HG03025 (cell line): ENCODE measurements around the gene BLOC1S2.
"Not testable (repeated sequence)": the region's sequence is repeated elsewhere in the genome, so short reads cannot be mapped to it uniquely, and the experiment has no call there.

Experiments
- ATAC-seq: cut with Tn5 transposase; IDR thresholded peaks from one replicate; pipeline ENCODE4 v1.9.1; 2021; ENCODE audit warnings: mild to moderate bottlenecking, moderate library complexity; ENCODE audit not compliant: unreplicated experiment, low FRiP score

BLOC1S2 gene

DNA sequence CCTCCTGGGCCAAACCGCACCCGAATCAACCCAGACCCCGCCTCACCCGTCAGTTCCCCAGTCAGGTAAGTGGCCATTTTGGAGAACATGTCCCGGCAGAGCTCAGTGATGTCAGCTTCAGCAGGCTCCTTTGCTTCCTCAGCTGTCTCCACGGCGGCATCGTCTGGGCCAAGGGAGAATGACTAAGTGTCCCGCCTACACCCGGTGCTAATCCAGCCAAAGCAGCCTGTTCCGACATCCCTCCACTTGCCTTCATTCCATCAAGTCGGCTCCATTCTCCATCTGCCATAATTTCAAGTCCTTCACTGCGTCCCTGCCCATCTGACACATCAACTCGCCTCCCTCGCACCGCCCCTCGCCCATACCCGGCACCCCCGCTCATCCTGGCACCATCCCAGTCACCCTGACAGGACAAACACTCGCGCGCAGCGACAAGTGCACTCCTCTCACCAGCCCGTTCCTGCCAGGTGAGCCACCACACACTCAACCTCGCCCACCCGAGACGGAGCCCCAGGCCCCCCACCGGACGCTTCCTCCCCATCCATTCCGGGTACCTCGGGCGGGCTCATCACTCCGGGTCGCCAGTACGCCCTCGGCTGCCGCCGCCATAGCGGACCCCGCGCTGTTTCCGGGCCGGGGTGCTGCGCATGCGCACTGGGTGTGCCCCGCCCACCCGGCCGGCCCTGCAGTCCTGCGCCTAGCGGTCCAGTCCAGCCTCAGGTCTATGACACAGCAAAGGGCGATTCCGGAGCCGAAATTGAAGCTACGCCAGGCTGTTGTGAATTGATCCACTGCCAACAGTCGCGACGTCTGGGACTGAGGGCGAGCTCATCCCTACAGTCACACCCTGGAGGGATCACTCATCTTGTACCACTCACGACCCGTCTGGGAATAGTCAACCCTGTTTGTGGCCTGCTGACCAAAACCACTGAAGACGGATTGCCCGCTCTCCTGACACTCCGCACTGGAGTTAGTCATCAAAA lies at the start of gene BLOC1S2:
Gene BLOC1S2, minus strand, starts transcription at position 630 of the 983 bp plus-strand sequence. Its CDS starts 21 bp downstream, at position 609.
- ATAC-seq: peak; percentile 80

DNA sequence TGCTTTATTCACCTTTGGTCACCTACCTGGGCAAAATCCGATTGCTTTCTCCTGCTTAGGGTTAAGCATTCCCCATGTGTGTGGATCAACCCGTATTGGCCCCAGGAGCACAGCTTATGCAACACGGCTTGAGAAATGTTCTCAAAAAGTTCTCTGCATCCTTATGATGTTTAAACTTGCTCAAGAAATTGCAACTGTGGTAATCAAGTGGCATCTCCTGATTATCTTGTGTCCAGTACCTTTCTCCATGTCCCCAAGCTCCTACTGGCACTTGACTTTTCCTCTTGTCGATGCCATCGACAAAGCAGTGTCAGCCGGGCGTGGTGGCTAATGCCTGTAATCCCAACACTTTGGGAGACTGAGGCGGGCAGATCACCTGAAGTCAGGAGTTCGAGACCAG lies 48.3 kb upstream of the BLOC1S2 start:
- ATAC-seq: no peak

DNA sequence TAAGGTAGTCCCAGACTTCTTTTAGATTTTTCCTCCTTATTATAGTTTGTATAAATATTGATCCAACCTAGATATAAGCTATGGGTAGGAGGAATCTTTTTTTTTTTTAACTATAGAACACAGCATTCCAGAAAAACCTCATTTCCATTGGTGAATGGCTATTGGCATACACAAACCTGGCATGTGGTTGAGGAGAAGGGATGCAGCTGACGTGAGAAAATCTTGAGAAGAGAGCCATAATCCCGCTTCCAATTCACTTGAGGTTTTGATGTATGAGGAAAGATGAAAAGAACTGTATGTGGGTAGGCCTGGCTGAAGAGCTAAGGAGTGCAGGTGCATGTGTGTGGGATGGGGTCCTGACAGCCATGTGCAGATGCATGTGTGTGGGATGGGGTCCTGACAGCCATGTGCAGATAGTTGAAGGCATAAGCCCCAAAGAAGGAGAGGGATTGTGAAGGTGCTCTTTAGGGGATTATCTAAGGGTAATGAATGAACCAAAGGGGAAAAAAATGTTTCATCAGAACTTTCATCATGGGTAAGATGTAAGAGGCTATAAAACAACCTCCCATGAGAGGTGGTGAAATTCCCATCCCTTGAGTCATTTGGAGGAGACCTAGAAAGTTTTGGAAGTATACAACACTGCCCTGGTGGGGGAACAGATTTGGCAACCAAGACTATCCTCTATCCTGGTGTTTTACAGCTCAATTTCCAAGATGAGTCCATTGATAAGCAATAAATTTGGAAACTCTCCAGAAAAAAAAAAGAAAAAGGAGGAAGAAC lies 47.4 kb upstream of the BLOC1S2 start:
- ATAC-seq: no peak

DNA sequence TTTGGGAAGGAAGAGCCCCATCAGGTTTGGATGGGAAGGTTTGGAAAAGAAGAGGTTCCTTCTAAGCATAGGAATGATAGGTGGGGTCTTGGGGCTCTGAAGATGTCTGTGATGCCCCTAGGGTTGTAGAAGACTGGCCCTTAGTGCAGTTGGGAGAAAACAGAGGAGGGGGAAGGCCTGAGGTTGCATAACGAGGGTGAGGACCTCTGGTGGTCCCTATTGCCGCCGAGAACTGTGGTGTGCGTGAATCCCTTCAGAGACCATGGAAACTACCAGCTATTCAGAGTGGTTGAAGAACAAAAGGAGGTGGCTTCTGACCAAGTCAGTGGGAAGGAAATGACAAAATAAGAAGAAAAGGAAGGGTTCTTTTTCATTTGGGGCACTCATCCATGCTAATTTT lies 46.6 kb upstream of the BLOC1S2 start:
- no peak for ATAC-seq

DNA sequence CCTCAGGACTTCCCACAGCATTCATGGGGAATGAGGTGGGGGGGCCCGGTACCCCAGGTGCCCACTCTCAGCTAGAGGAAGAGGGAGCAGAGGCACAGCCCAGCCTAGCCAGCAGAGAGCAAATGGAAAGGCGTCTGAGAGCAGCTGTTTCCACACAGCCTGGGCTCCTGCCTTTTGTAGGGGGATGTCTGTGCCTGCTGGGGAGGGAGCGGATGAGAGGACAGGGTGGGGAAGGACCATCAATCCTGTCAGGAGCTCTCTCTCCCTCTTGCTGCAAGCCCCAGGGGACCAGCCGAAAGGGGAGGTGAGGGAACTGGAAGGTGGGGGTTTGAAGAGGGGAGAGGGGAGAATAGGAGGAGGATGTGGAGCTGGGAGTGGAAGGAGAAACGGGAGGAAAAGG lies 43.6 kb upstream of the BLOC1S2 start, which contains the start of gene PKD2L1:
Gene PKD2L1, minus strand, starts transcription at position 150 of the 400 bp plus-strand sequence. Its CDS starts 125 bp downstream, at position 25.
- ATAC-seq: no peak

DNA sequence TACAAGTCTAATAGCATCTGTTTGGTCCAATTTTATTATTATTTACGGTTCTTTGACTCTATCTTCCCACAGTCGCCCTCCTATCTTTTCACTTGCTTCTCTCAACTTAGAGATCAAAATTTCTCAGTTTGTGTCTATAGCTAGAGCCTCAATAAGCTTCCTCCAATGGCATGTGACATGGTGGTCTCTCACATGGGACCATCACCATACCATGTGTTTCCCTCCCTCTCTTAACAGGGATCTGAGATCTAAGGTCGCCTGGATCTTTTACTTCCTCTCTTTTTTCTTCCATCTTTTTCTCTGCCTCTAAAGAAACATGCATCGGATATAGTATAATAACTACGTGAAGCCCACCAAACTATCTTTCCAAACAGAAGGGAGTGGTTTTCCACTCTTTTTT lies 41.7 kb upstream of the BLOC1S2 start:
- no peak for ATAC-seq

DNA sequence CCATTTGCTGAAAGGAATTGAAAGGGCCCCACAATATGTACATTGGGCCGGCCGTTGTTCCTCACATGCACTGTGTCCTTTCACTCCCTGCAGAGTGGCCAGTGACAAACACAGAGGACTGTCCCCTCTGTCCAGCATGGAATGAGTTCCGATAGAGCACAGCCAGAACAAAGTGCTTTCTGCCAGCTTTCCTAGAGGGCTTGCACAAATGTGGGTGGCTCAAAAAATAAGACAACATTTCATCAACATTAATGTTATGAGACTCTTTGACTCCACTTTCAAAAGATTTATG lies 41.2 kb upstream of the BLOC1S2 start:
- no peak for ATAC-seq

DNA sequence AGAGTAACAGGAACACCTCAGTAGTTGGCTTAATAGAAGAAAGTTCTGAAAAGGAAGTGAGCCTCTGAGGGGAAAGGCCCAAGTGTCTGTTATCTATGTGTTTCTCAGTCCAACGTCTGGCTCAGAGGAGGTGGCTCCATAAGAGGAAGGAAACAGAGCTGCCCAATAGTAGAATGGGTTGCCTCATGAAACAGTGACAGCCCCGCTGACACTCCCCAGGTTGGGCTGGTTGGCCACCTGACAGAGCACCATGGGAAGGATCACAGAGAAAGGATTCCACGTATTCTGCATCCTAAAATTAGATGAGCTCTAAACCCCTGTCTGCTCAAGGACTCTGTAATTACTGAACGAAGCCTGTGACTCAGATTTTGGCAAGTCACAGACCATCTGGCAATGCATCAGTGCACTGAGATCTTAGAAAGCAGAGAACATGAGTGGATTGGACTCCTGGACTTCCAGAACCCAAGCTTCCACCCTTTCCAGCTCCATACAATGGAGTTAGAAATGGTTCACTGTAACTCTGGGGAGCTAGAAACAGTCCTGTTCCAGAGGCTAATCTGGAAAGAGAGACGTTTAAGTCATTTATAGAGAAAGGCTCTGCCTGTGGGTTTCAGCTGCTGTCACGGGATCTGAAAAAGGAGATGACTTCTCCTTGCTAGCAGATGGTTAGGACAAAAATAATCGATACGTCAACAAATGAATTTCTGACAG lies 40.7 kb upstream of the BLOC1S2 start:
- peak; percentile 97 for ATAC-seq

DNA sequence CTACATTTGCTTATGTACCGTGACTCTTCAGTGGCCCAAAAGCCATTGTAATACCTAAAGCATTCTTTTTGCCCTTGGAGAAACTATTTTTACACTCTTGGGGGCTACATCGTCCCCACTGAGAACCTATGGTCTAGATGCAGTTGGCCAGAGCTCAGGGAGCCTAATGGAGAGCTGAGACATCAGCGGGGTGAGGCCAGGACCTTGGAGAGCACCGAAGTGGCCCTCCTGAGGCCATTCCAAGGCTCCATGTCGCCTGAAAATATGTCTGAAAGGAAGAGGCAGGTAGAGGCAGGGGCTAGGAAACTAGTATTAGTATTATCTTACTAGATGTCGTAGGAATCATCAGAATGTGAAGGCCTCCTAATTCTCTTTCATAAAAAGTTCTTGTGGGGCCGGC lies 38.7 kb upstream of the BLOC1S2 start:
- no peak for ATAC-seq

DNA sequence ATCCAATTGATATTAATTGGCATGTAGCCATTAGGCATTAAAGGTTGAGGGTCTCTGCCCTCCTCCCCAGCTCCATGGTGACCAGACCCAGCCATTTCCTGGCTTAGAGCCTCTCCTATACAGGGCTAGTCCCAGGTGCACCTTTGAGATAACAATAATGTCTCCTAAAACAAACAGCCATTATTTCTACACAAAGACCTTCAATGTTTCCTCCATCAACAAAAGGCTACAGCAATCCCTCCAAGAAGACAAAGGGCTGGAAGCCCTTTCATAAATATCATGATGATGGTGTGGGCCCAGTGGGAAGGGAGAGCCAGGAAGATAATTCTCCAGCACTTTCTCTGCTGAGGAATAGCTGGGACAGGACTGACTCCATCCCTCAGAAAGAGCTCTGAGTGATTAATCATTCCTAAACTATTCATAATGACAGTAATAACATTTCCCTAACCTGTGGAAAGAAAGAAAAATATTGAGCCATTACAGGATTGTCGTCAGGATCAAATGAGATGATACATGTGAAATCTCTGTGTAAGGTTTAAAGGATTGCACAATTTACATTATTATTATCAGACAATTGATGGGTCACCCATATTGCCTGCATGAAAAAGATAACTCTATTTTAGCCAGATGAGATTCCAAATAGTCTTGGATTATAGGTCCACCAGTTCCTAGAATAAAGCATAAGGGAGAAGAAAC lies 33.4 kb upstream of the BLOC1S2 start:
- ATAC-seq: no peak

DNA sequence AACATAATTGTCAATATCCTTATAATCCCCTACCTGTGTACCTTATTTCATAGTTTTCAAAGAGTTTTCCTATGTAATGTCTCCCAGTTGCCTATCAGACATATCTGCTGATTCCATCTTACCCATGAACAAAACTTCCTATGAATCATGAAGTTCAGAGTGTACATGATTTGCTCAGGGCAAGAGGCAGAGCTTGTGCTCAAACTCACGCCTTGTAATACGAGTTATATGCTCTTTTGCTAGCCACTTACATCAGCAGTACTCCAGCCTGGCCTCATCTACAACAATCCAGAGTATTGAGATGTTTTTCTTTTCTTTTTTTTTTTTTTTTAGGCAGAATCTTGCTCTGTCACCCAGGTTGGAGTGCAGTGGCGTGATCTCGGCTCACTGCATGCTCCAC lies 31.7 kb upstream of the BLOC1S2 start:
- ATAC-seq: no peak

DNA sequence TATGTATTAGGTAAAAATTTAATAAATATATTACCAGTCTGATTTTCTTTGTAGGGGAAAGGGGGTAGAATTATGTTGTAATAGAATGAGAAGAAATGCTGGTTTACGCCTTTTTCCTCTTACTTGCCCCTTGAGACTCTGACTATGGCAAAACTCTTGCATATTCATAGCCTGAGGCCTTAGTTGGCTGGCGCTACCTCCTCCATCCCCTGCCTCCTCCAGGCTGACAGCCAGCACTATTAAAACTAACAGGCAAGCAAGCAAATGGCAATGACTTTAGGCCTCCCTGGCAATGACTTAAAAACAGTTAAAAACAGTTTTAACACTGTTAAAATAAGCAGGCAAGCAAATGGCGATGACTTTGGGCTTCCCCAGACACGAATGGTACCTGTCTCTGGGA lies 29.1 kb upstream of the BLOC1S2 start:
- ATAC-seq: no peak

DNA sequence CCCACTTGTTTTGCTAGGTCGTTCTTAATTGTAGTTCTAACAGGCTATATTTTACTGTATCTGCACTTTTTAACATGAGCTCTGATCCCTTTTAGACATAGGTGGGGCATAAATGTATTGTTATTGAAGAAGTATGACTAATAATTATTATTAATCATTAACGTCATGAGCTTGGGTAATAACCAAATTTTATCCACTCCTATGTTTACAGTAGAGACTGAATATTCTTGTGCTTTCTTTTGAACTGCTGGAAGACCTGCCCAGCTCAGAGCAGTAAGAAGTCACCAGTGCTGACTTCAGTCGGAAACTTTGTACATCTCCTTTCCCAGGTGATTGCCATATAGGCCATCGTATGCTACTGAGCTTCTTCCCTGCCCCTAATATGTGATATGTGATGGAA lies 24.8 kb upstream of the BLOC1S2 start:
- no peak for ATAC-seq

DNA sequence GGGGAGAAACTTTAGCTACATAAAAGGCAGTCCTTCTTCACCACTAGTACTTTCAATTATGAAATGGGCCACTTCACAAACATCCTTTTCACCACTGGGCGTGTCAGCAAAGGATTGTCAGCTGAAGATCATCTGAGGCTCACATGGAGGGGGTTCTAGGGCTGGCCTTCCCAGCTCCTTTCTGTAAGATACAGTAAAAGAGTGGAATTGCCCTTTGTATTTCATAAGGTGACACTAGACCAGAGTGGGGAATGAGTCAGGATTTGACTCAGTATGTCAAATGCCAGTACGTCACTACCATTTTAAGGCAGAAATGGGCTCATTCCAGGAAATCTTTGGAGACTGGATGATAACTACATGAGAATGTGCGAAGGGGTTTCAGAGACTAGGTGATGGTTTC lies 21.2 kb upstream of the BLOC1S2 start:
- no peak for ATAC-seq

DNA sequence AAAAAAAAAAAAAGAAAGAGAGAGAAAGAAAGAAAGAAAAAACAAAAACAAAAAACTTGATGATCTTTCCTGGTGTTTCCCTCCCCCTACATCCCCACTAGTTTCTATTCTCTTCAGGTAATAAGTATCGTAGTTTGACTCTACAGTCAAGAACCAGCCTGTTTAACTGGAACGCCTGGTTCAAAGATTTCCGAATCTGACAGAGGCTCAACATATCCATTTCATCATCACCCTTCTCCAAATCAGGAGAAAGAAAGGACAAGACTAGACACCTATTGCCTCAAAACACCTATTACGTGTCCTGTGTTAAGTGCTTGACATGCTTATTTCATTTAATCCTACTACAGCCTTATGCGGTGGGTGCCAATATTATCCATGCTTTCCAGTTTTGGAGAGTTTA lies 20.4 kb upstream of the BLOC1S2 start:
- no peak for ATAC-seq

DNA sequence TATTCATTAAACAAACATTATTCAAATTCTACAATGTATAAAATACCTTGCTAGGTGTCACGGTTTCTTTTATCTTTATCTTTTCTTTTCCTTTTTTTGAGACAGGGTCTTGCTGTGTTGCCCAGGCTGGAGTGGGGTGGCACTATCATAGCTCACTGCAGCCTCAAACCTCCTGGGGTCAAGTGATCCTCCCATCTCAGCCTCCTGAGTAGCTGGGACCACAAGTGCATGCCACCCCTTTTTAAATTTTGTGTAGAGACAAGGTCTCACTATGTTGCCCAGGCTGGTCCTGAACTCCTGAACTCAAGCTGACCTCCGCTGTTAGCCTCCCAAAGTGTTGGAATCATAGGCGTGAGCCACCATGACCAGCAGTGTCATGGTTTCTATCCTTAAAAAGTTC lies 17.9 kb upstream of the BLOC1S2 start:
- ATAC-seq: no peak

DNA sequence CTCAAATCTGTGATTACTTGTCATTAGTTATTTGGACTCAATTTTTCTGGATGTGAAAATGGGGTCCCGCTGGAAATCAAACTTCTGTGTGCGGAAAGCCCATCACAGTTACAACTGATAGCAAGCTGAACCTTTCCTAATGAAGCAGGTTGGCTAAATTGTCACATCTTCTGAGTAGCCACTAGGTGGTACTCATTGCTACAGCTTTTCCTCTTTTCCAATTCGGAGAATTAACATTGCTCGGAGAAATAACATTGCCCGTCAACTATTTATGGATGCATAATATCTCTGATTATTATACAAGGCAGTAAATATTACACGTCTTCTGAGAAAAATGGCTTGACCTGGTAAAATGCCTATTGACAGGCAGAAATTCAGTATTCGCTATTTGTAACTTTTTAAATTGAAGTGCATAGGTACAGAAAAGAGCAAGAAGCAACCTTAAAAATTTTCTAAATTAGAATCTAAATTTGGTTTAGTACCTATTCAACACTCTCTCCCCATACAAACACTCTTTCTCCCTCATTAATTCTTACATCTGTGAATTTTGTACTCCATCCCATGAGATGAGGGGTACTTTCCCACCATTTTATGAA lies 17.3 kb upstream of the BLOC1S2 start:
- ATAC-seq: no peak

DNA sequence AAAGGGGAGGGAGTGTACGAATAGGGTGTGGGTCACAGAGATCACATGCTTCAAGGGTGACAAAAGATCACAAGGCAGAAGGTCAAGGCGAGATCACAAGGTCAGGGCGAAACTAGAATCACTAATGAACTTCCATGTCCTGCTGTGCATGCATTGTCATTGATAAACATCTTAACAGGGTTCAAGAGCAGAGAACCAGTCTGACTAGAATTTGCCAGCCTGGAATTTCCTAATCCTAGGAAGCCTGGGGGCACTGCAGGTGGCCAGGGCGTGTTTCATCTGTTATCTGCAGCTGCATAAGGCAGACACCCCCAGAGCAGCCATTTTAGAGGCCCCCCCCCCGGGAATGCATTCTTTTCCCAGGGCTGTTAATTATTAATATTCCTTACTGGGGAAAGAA lies 14.6 kb upstream of the BLOC1S2 start:
- not testable (repeated sequence) for ATAC-seq

DNA sequence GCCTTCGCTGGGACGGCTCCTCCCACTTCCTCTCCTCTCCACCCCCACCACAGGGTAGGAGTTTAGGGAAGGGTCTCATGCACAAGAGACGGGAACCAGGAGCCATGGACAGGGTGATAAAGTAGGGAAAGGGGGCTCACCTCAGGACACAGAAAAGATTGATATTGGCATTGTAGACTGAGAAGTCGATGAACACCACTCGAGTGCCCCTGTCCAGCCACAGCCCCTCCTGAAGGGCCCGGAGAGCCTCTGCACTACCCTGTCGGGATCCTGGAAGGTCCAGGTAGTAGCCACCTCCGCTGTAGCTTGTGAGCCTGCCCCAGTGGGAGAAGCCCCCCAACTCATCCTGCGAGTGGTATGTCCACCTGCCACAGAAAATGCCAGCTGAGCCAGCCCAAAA lies 10.8 kb upstream of the BLOC1S2 start:
- ATAC-seq: no peak

DNA sequence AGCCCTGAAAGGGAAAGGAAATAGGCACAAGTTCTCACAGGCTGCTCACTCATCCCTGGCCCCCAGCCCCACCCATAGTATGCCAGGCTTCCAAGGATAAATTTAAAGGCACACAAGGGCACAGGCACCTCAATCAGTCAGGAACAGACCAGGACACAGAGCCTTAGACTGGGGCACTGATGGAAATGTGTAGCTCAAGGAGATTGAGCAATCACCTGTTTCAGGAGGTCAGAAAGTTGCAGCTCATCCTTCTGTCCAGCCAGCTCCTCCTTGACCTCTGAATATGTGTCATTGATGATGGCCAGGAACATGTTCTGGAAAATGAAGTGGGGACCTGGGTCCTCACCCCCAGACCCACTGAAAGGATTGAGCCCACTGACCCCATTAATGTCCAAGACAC lies 6.6 kb upstream of the BLOC1S2 start:
- ATAC-seq: no peak
